Activated naive CD8-positive, alpha-beta T cell treated with anti-CD3 and anti-CD28 coated beads, Interleukin-2, amount 10 ng/mL, durations not matched to agents 7 days and 5 days (primary cell): Measurements from ENCODE around the gene MAN1C1. TPM values are rescaled to one million over a fixed set of nuclear protein-coding genes. Genes with fewer than 3 reads are reported as not detected.
A peak's percentile ranks its signal among the peaks of the same experiment; 100 is the strongest.

Source experiments
- ATAC-seq: fragments of 150-1000 bp; cut with Tn5 transposase; one replicate; pipeline ENCODE4 v1.10.0; 2021; ENCODE audit warnings: low read depth, moderate library complexity
- POLR2A ChIA-PET: fragments of 350-600 bp; sonication (Branson Sonifier 250); formaldehyde crosslinking; loops from one replicate; lab custom pipeline; 2021; ENCODE audit warnings: antibody characterized with exemption; lab: Charles Lee
- DNase-seq: peaks from one replicate; pipeline ENCODE4 v3.0.0; 2021
- H3K27ac Mint-ChIP-seq: one replicate; pipeline ENCODE4 v1.8.0; 2022; ENCODE audit warnings: mild to moderate bottlenecking, mixed read lengths
- H3K27me3 Mint-ChIP-seq: one replicate; pipeline ENCODE4 v1.8.0; 2022; ENCODE audit warnings: mild to moderate bottlenecking, moderate library complexity, mixed read lengths
- H3K36me3 Mint-ChIP-seq: one replicate; pipeline ENCODE4 v1.8.0; 2021; ENCODE audit warnings: mild to moderate bottlenecking, mixed read lengths
- H3K4me1 Mint-ChIP-seq: one replicate; pipeline ENCODE4 v1.8.0; 2021; ENCODE audit warnings: mixed read lengths
- H3K4me3 Mint-ChIP-seq: one replicate; pipeline ENCODE4 v1.8.0; 2022; ENCODE audit warnings: mild to moderate bottlenecking, moderate library complexity, mixed read lengths
- H3K9me3 Mint-ChIP-seq: one replicate; pipeline ENCODE4 v1.8.0; 2021; ENCODE audit warnings: mixed read lengths
- total RNA-seq, 2 experiments: library from RNA; stranded (reverse); gene quantifications; one replicate each; pipeline ENCODE4 v1.2.3, GENCODE V29; 2021

MAN1C1 gene
- total RNA-seq, 2 experiments from 2014 or later = 20.5 to 20.9 TPM

- Mint-ChIP-seq H3K4me1 (peaks cover 31% of the 10 kb centered on the region), H3K36me3 (peaks cover 2% of the 10 kb centered on the region), H3K27me3 (no peaks in the 10 kb centered on the region), H3K4me3 (no peak overlapping the region), H3K27ac (no peak overlapping the region), H3K9me3 (no peaks in the 10 kb centered on the region)
- POLR2A ChIA-PET = interaction anchor here (1.8 kb wide), 1 partner anchor 189 kb away, joined by 4 read pairs; no protein-coding TSS in a partner anchor
- DNase-seq (peak; percentile 62), ATAC-seq (no peak)
Observed at GRCh38 chr1:25797939-25798338, 181.3 kb downstream of the MAN1C1 start.

GRCh38 chr1:25798666-25799351 is 182.2 kb downstream of the MAN1C1 start:
- Mint-ChIP-seq H3K36me3 (peaks cover 2% of the 10 kb centered on the region), H3K27me3 (no peaks in the 10 kb centered on the region), H3K9me3 (no peaks in the 10 kb centered on the region), H3K4me3 (peak overlapping the region; percentile 48), H3K4me1 (peaks cover 34% of the 10 kb centered on the region), H3K27ac (peak overlapping the region; percentile 26)
- ATAC-seq (no peak), DNase-seq (no peak)
- POLR2A ChIA-PET = interaction anchor here (1.8 kb wide), 1 partner anchor 190 kb away, joined by 4 read pairs; no protein-coding TSS in a partner anchor

- POLR2A ChIA-PET = interaction anchor here (1.7 kb wide), 1 partner anchor 20 kb away, joined by 13 read pairs; the partner anchor contains the start of gene MTFR1L
- DNase-seq = no peak
Observed at GRCh38 chr1:25799352-25799934, 182.9 kb downstream of the MAN1C1 start.

GRCh38 chr1:25799935-25800702 is 183.5 kb downstream of the MAN1C1 start, which contains the start of gene SELENON:
TSS of gene SELENON (plus strand) at chr1:25800193. CDS start at chr1:25800231, 38 bp downstream.
- H3K4me3 Mint-ChIP-seq = peak within 1 kb of the TSS; percentile 84
- no peaks in the 10 kb centered on the region for H3K9me3 Mint-ChIP-seq
- H3K36me3 Mint-ChIP-seq = peaks cover under 1% of the 10 kb centered on the region
- ATAC-seq (peak; percentile 41), DNase-seq (peak; percentile 61)
- peak within 1 kb of the TSS; percentile 43 for H3K27ac Mint-ChIP-seq
- H3K27me3 Mint-ChIP-seq = no peaks in the 10 kb centered on the region
- POLR2A ChIA-PET = interaction anchor here (0.6 to 1.7 kb wide), 2 partner anchors 20 to 110 kb away, joined by 6 to 13 read pairs; partner anchors contain the start of gene MTFR1L
- peaks cover 32% of the 10 kb centered on the region for H3K4me1 Mint-ChIP-seq

More at GRCh38 chr1:25799352-25799934, 182.9 kb downstream of the MAN1C1 start:
- H3K27ac Mint-ChIP-seq = no peak overlapping the region
- H3K36me3 Mint-ChIP-seq = peaks cover 2% of the 10 kb centered on the region
- no peaks in the 10 kb centered on the region for H3K9me3 Mint-ChIP-seq
- peaks cover 34% of the 10 kb centered on the region for H3K4me1 Mint-ChIP-seq
- no peak for ATAC-seq
- H3K4me3 Mint-ChIP-seq = peak overlapping the region; percentile 48
- H3K27me3 Mint-ChIP-seq = no peaks in the 10 kb centered on the region

GRCh38 chr1:25800703-25801377 is 184.2 kb downstream of the MAN1C1 start:
- DNase-seq (no peak), ATAC-seq (no peak)

GRCh38 chr1:25802915-25803314 is 186.3 kb downstream of the MAN1C1 start:
- H3K36me3 Mint-ChIP-seq = no peaks in the 10 kb centered on the region
- no peak for ATAC-seq
- H3K27ac Mint-ChIP-seq = no peak overlapping the region
- peaks cover 16% of the 10 kb centered on the region for H3K4me1 Mint-ChIP-seq
- DNase-seq = no peak
- POLR2A ChIA-PET = interaction anchor here (0.6 to 1.4 kb wide), 3 partner anchors 29 to 570 kb away, joined by 3 read pairs; partner anchors contain the start of genes PAFAH2 and SYF2
- peak overlapping the region; percentile 14 for H3K4me3 Mint-ChIP-seq
- H3K9me3 Mint-ChIP-seq = no peaks in the 10 kb centered on the region
- no peaks in the 10 kb centered on the region for H3K27me3 Mint-ChIP-seq

More at GRCh38 chr1:25800703-25801377, 184.2 kb downstream of the MAN1C1 start:
- Mint-ChIP-seq H3K4me1 (peaks cover 32% of the 10 kb centered on the region), H3K27ac (peak overlapping the region; percentile 43), H3K9me3 (no peaks in the 10 kb centered on the region), H3K36me3 (no peaks in the 10 kb centered on the region), H3K4me3 (peak overlapping the region; percentile 84), H3K27me3 (no peaks in the 10 kb centered on the region)
- POLR2A ChIA-PET = interaction anchor here (0.6 to 1.7 kb wide), 2 partner anchors 19 to 110 kb away, joined by 6 to 13 read pairs; partner anchors contain the start of gene MTFR1L

GRCh38 chr1:25803368-25803767 is 186.8 kb downstream of the MAN1C1 start:
- Mint-ChIP-seq H3K36me3 (no peaks in the 10 kb centered on the region), H3K27me3 (no peaks in the 10 kb centered on the region), H3K4me3 (no peak overlapping the region), H3K9me3 (no peaks in the 10 kb centered on the region), H3K4me1 (peaks cover 16% of the 10 kb centered on the region), H3K27ac (no peak overlapping the region)
- ATAC-seq (no peak), DNase-seq (no peak)
- POLR2A ChIA-PET = interaction anchor here (0.6 to 1.2 kb wide), 2 partner anchors 29 to 194 kb away, joined by 3 read pairs; partner anchors contain the start of gene PAFAH2

GRCh38 chr1:25804244-25804963 is 187.8 kb downstream of the MAN1C1 start:
- H3K4me3 Mint-ChIP-seq = no peak overlapping the region
- ATAC-seq (no peak), DNase-seq (no peak)
- H3K4me1 Mint-ChIP-seq = peaks cover 14% of the 10 kb centered on the region
- H3K36me3 Mint-ChIP-seq = no peaks in the 10 kb centered on the region
- H3K9me3 Mint-ChIP-seq = no peaks in the 10 kb centered on the region
- H3K27me3 Mint-ChIP-seq = no peaks in the 10 kb centered on the region
- H3K27ac Mint-ChIP-seq = no peak overlapping the region
- POLR2A ChIA-PET = no interaction called here

GRCh38 chr1:25804964-25805862 is 188.6 kb downstream of the MAN1C1 start:
- no peak for DNase-seq
- Mint-ChIP-seq H3K4me1 (peaks cover 14% of the 10 kb centered on the region), H3K4me3 (no peak overlapping the region), H3K9me3 (no peaks in the 10 kb centered on the region), H3K36me3 (no peaks in the 10 kb centered on the region), H3K27me3 (no peaks in the 10 kb centered on the region), H3K27ac (no peak overlapping the region)
- POLR2A ChIA-PET = no interaction called here
- ATAC-seq = no peak

- no peak overlapping the region for H3K27ac Mint-ChIP-seq
- H3K9me3 Mint-ChIP-seq = no peaks in the 10 kb centered on the region
- POLR2A ChIA-PET = no interaction called here
- DNase-seq (no peak), ATAC-seq (no peak)
- no peaks in the 10 kb centered on the region for H3K36me3 Mint-ChIP-seq
- no peaks in the 10 kb centered on the region for H3K27me3 Mint-ChIP-seq
- peaks cover 10% of the 10 kb centered on the region for H3K4me1 Mint-ChIP-seq
- H3K4me3 Mint-ChIP-seq = no peak overlapping the region
Observed at GRCh38 chr1:25805863-25806225, 189.3 kb downstream of the MAN1C1 start.

- ATAC-seq = no peak
- H3K36me3 Mint-ChIP-seq = no peaks in the 10 kb centered on the region
- DNase-seq = no peak
- H3K4me3 Mint-ChIP-seq = no peak overlapping the region
- H3K27me3 Mint-ChIP-seq = no peaks in the 10 kb centered on the region
- peaks cover 13% of the 10 kb centered on the region for H3K4me1 Mint-ChIP-seq
- no peaks in the 10 kb centered on the region for H3K9me3 Mint-ChIP-seq
- POLR2A ChIA-PET = no interaction called here
- H3K27ac Mint-ChIP-seq = no peak overlapping the region
Observed at GRCh38 chr1:25806418-25806817, 189.8 kb downstream of the MAN1C1 start.
